ENCODE data around the gene ADGRE1. TPM values are rescaled to one million over a fixed set of nuclear protein-coding genes. Genes with fewer than 3 reads are reported as not detected.

The ADGRE1 gene
- total RNA-seq, 1 donor from 2014 or later = not detected

- FAIRE-seq = peak; percentile 81
- Histone ChIP-seq H3K36me3 (ENCODE audit: control insufficient read depth, insufficient read depth, low read length) (no peaks in the 10 kb centered on the region), H3K4me3 (ENCODE audit: low read depth, low read length) (no peak overlapping the region), H3K27me3 (ENCODE audit: control insufficient read depth, insufficient read depth, low read length) (no peaks in the 10 kb centered on the region)
- DNase-seq (ENCODE audit: low read depth) = no peak
- TF ChIP-seq CTCF (IDR thresholded peaks at IDR 0.05; ENCODE audit: insufficient read depth, low read length, severe bottlenecking) = no peak
These were observed 38.7 kb downstream of the ADGRE1 start for GRCh38 chr19:6925801-6926751.

- no peak for FAIRE-seq
- Histone ChIP-seq H3K4me3 (ENCODE audit: low read depth, low read length) (no peak overlapping the region), H3K27me3 (ENCODE audit: control insufficient read depth, insufficient read depth, low read length) (no peaks in the 10 kb centered on the region), H3K36me3 (ENCODE audit: control insufficient read depth, insufficient read depth, low read length) (no peaks in the 10 kb centered on the region)
- DNase-seq (ENCODE audit: low read depth) = no peak
- no peak for TF ChIP-seq CTCF (IDR thresholded peaks at IDR 0.05; ENCODE audit: insufficient read depth, low read length, severe bottlenecking)
These were observed 42.8 kb downstream of the ADGRE1 start for GRCh38 chr19:6930190-6930589.

- no peak for DNase-seq (ENCODE audit: low read depth)
- no peaks in the 10 kb centered on the region for H3K27me3 ChIP-seq (ENCODE audit: control insufficient read depth, insufficient read depth, low read length)
- no peak for TF ChIP-seq CTCF (IDR thresholded peaks at IDR 0.05; ENCODE audit: insufficient read depth, low read length, severe bottlenecking)
- H3K4me3 ChIP-seq (ENCODE audit: low read depth, low read length) = no peak overlapping the region
- FAIRE-seq = no peak
- H3K36me3 ChIP-seq (ENCODE audit: control insufficient read depth, insufficient read depth, low read length) = no peaks in the 10 kb centered on the region
These were observed 47.7 kb downstream of the ADGRE1 start for GRCh38 chr19:6935069-6935468.

- Histone ChIP-seq H3K4me3 (ENCODE audit: low read depth, low read length) (no peak overlapping the region), H3K36me3 (ENCODE audit: control insufficient read depth, insufficient read depth, low read length) (no peaks in the 10 kb centered on the region), H3K27me3 (ENCODE audit: control insufficient read depth, insufficient read depth, low read length) (no peaks in the 10 kb centered on the region)
- no peak for TF ChIP-seq CTCF (IDR thresholded peaks at IDR 0.05; ENCODE audit: insufficient read depth, low read length, severe bottlenecking)
- DNase-seq (ENCODE audit: low read depth) (no peak), FAIRE-seq (no peak)
These were observed 48.2 kb downstream of the ADGRE1 start for GRCh38 chr19:6935618-6936017.

- no peak for DNase-seq (ENCODE audit: low read depth)
- no peaks in the 10 kb centered on the region for H3K36me3 ChIP-seq (ENCODE audit: control insufficient read depth, insufficient read depth, low read length)
- no peaks in the 10 kb centered on the region for H3K27me3 ChIP-seq (ENCODE audit: control insufficient read depth, insufficient read depth, low read length)
- H3K4me3 ChIP-seq (ENCODE audit: low read depth, low read length) = no peak overlapping the region
- no peak for TF ChIP-seq CTCF (IDR thresholded peaks at IDR 0.05; ENCODE audit: insufficient read depth, low read length, severe bottlenecking)
- FAIRE-seq = no peak
These were observed 58.4 kb downstream of the ADGRE1 start for GRCh38 chr19:6945733-6946132.
